Thoracic aorta (tissue), 2 donors: ENCODE measurements around the gene ALKBH8. TPM values are rescaled to one million over a fixed set of nuclear protein-coding genes. Genes with fewer than 3 reads are reported as not detected.

Experiments used
- ATAC-seq: fragments of 150-250 bp; one replicate; pipeline ENCODE4 v1.8.0; 2017; ENCODE audit warnings: low read depth; ENCODE audit not compliant: insufficient number of reproducible peaks, low FRiP score
- DNase-seq: peaks from one replicate; pipeline ENCODE4 v3.0.0-alpha.2; 2020; ENCODE audit warnings: low spot score
- H3K27ac ChIP-seq, 2 donors: fragments of 200-600 bp; sonication (generic); 1 replicate in 1 of 2; 2 replicates in 1 of 2; pipeline ENCODE4 v1.5.1; 2016; ENCODE audit warnings: mild to moderate bottlenecking in 2 of 2, moderate library complexity in 2 of 2
- H3K27me3 ChIP-seq: fragments of 200-600 bp; sonication (generic); replicated peaks from 2 replicates; pipeline ENCODE4 v1.6.0; 2016; ENCODE audit warnings: mild to moderate bottlenecking; ENCODE audit not compliant: insufficient read depth
- H3K36me3 ChIP-seq: fragments of 200-600 bp; sonication (generic); one replicate; pipeline ENCODE4 v1.5.1; 2016
- H3K4me1 ChIP-seq, 2 donors: fragments of 200-600 bp; sonication (generic); 1 replicate in 1 of 2; 2 replicates in 1 of 2; pipeline versions ENCODE4 v1.5.1 to v1.6.0; 2016; ENCODE audit warnings: low read depth in 2 of 2, mild to moderate bottlenecking in 1 of 2; ENCODE audit not compliant: control insufficient read depth in 1 of 2
- H3K4me3 ChIP-seq: fragments of 200-600 bp; sonication (generic); 2 replicates; pipeline ENCODE4 v1.5.1; 2016; ENCODE audit warnings: mild to moderate bottlenecking
- H3K9me3 ChIP-seq: fragments of 200-600 bp; sonication (generic); 2 replicates; pipeline ENCODE4 v1.5.1; 2016
- total RNA-seq, 2 donors: library from RNA; depleted of rRNA; stranded (reverse); fragments of >200 nt; gene quantifications; one replicate each; pipeline versions ENCODE4 v1.1.0 to v1.2.3, GENCODE V29; 2016
- TF ChIP-seq, protein P1 (sequence below): fragments of 200-600 bp; sonication (generic); IDR thresholded peaks from one replicate; pipeline ENCODE4 v1.5.1; 2019; ENCODE audit warnings: antibody characterized with exemption

ALKBH8 gene
- total RNA-seq, 2 donors from 2014 or later = 10.6 to 16.8 TPM

DNA sequence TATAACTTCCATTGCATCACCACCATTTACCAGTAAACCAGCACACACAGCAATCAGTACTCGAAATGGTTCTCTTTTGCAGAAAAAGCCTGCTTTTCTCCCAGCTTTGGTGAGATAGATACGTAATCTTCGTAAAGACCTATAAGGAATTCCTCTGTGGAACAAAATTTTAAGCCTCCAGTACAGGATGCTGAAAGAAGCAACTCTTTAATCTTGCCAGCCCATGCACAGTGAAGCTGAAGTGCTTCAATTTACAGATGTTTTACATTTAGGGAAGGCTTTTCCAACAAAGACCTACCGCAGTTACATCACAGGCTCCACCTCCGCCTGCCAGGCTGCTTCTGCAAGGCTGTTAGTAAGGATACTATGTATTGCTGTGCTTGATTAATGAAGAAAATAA is 27.3 kb upstream of the ALKBH8 start:
- no peak overlapping the region for H3K27ac ChIP-seq
- H3K36me3 ChIP-seq = no peaks in the 10 kb centered on the region
- H3K27me3 ChIP-seq = no peaks in the 10 kb centered on the region
- TF ChIP-seq, protein P1, sequence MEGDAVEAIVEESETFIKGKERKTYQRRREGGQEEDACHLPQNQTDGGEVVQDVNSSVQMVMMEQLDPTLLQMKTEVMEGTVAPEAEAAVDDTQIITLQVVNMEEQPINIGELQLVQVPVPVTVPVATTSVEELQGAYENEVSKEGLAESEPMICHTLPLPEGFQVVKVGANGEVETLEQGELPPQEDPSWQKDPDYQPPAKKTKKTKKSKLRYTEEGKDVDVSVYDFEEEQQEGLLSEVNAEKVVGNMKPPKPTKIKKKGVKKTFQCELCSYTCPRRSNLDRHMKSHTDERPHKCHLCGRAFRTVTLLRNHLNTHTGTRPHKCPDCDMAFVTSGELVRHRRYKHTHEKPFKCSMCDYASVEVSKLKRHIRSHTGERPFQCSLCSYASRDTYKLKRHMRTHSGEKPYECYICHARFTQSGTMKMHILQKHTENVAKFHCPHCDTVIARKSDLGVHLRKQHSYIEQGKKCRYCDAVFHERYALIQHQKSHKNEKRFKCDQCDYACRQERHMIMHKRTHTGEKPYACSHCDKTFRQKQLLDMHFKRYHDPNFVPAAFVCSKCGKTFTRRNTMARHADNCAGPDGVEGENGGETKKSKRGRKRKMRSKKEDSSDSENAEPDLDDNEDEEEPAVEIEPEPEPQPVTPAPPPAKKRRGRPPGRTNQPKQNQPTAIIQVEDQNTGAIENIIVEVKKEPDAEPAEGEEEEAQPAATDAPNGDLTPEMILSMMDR = no peak
- ATAC-seq (no peak), DNase-seq (no peak)
- no peak overlapping the region for H3K4me3 ChIP-seq
- peaks cover 7 to 20% of the 10 kb centered on the region in 2 donors for H3K4me1 ChIP-seq
- no peaks in the 10 kb centered on the region for H3K9me3 ChIP-seq

DNA sequence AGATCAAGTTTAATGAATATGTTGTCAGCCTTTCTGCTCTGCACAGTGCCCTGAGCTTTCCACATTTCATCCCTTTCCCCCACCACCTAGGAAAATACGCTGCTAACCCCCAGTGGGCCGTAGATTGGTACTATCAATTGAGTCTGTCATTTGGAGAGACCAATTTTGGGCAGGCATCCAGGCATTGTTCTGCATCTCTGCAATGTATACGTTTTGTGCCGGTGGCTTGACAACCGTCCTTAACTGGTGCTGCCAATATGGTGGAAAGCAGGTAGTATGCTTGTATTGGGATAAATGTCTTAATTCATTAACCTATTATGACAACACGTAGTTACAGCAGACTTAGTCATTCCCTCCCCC is 26.7 kb upstream of the ALKBH8 start:
- TF ChIP-seq, protein P1 = no peak
- Histone ChIP-seq H3K36me3 (no peaks in the 10 kb centered on the region), H3K27me3 (no peaks in the 10 kb centered on the region), H3K4me3 (peak overlapping the region; percentile 70), H3K27ac (no peak overlapping the region), H3K9me3 (no peaks in the 10 kb centered on the region), H3K4me1 (peaks cover 7 to 20% of the 10 kb centered on the region in 2 donors)
- DNase-seq = no peak
- no peak for ATAC-seq

DNA sequence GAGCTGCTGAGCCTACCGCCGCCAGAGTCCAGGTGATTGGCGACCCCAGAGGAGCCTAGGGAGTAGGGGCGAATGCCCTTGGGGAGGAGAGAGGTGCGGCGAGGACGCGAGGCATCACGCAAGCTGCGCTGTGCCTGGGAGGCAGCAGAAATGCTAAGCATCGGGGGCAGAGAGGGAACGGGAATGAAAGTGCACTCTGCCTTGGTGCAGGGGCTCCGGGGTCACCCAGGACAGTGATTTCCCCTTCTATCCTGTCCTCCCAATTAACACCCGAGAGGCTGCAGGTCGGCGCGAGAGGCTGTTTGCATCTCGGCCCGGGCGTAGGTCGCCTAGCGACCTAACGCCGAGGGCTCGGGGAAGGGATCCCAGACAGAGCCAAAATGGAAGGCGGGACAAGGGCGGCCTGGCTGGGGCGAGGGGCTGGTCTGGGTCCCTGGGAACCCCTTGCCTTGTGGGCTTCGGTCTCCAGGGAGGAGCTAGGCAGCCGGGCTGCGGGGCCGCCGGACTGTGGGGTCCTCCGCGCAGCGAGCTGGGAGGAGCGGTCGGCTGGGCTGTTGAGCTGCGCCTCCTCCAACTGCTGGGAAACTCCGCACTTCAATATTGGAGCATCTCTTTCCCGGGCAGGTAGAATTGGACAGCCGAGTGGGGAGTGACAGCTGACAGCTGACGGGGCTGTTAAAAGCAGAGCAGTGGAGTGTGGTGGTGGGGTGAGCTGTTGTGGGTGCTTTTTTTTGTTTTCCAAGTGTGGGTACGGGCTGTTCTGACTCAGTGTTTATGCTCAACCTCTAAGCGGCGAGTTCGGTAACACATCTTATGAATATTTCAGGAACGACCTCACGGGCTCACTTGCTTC is 26.1 kb upstream of the ALKBH8 start:
- DNase-seq (no peak), ATAC-seq (no peak)
- Histone ChIP-seq H3K4me3 (peak overlapping the region; percentile 70), H3K4me1 (peaks cover 7 to 20% of the 10 kb centered on the region in 2 donors), H3K27me3 (no peaks in the 10 kb centered on the region), H3K9me3 (no peaks in the 10 kb centered on the region), H3K36me3 (no peaks in the 10 kb centered on the region), H3K27ac (no peak overlapping the region)
- TF ChIP-seq, protein P1 = no peak

DNA sequence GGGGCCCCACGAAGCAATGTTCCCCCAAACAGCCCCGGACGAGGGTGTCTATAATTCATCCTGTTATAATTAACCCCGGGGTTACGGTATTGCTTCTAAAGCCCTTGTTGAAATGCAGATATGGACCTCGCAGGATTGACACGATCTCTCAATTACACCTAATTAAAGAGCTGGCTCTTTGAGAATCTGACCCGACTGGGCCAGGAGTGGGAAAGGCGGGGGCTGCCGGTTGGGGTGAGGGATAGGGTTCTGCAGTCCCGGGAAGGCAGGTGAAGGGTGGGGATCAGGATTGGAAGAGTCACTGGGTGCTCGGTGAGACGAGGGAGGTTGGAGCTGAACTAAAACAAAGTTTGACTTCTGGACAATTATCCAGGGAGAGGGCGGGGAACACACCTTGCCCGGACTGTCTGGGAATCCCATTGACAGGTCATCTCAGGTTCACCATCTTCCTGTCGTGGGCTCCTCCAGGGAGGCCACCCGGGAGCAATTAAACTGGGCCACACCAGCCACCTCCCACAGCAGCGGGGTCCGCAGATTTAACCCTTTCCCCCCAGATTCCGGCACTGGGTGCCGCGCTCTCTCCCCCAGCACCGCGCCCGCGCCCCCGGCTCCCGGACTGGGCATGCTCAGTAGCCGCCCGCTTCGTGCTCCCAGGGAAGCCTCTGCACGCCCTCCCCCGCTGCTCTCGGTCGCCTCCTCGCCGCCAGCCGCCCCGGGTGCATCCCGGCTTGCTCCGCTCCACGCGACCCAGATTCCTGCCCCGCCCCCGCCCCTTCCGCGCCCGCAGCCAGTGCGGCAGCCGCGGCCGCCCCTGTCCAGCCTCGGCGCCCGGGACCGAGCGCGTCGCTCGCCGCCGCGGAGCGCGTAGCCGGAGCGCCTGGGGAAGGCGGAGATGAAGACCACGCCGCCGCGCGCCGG is 25.2 kb upstream of the ALKBH8 start, which contains the start of gene ELMOD1:
Gene ELMOD1 (plus strand): TSS at position 688 of the 918 bp plus-strand sequence. CDS start 27,043 bp downstream, outside the sequence.
- Histone ChIP-seq H3K9me3 (no peaks in the 10 kb centered on the region), H3K4me1 (peaks cover 7 to 20% of the 10 kb centered on the region in 2 donors), H3K36me3 (no peaks in the 10 kb centered on the region), H3K27ac (no peak within 1 kb of the TSS), H3K27me3 (no peaks in the 10 kb centered on the region), H3K4me3 (peak within 1 kb of the TSS; percentile 70)
- TF ChIP-seq, protein P1 = no peak
- no peak for ATAC-seq
- DNase-seq = no peak
